Right renal pelvis (tissue), 4 donors: ENCODE results near the gene NUB1. TPM values are rescaled to one million over a fixed set of nuclear protein-coding genes. Genes with fewer than 3 reads are reported as not detected.

Experiments
- DNase-seq, 4 donors: peaks; one replicate each; pipeline ENCODE4 v3.0.0-alpha.2; 2013; ENCODE audit warnings: low read depth in 4 of 4, low spot score in 3 of 4, missing footprints in 1 of 4
- polyA plus RNA-seq, 4 donors: library from polyadenylated mRNA; unstranded; fragments of 120-200 nt; gene quantifications; one replicate each; pipeline ENCODE4 v1.2.1, GENCODE V29; 2013; ENCODE audit not compliant: insufficient read length in 4 of 4

NUB1 gene
- polyA plus RNA-seq, 4 donors = 70.4 to 94.1 (median 91.9) TPM

DNA sequence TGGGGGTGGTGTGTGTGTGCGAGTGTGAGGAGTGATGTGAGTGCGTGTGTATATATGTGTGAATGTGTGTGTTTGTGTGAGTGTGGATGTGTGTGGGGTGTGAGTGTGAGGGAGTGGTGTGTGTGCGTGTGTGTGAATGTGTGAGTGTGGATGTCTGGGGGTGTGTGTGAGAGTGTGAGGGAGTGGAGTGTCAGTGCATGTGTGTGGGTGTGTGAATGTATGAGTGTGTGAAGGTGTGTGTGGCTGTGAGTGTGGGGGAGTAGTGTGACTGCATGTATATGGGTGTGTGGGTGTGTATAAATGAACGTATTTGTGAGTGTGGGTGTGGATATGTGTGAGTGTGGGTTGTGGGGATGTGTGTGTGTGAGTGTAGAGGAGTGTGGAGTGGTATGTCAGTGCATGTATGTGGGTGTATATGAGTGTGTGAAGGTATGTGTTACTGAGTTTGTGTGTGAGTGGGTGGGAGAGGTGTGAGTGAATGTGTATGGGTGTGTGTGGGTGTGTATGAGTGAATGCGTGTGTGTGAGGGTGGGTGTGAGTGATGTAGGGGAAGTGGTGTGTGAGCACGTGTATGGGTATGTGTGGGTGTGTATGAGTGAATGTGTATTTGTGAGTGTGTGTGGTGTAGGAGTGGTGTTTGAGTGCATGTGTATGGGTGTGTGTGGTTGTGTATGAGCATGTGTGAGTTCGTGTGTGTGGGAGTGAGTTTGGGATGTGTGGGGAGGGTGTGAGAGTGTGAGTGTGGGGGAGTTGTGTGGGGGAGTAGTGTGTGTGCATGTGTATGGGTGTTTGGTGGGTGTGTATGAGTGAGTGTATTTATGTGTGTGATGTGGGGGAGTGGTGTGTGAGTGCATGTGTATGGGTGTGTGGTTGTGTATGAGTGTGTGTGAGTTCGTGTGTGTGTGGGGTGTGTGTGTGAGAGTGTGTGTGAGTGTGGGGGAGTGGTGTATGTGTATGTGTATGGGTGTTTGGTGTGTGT, 28.5 kb upstream of the NUB1 start:
- no peak for DNase-seq

DNA sequence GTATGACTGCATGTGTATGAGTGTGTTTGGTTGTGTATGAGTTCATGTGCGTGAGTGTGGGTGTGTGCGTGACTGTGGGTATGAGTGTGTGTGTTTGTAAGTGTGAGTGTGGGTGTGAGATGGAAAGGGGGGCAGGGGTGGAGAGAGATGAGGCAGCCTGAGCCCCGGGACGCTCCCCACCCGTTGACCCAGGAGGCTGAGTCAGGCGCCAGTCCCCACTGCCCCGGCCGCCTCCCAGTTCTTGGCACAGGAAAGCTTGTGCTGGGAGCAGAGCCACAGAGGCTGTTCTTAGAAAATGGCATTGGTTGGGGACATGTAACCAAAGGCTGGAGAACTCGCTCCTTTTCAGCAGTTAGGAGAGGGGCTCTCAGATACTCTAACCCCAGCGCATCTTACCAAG, 27.8 kb upstream of the NUB1 start:
- no peak for DNase-seq

DNA sequence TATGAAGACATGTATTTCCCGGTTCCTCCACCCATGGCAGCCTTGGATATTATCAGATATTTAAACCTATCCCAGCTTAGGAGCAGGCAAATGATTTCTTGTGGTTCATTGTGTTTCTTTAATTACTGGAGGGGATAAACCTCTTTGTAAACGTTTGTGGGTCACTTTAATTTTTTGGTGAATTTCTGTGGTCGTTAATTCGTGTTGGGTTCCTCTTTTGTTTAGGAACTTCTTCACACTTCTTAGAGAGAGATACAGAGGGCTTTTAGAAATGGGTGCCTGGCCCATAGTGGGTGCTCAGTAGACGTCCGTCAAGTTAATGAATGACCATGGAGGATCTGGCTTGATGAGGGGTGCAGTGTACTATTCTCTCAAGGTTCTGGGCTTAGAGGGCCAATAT, 27.2 kb upstream of the NUB1 start:
- DNase-seq = no peak

GRCh38 chr7:151315038-151315655, 26.5 kb upstream of the NUB1 start:
- DNase-seq = peak; percentile 58 to 74 (median 66)

DNA sequence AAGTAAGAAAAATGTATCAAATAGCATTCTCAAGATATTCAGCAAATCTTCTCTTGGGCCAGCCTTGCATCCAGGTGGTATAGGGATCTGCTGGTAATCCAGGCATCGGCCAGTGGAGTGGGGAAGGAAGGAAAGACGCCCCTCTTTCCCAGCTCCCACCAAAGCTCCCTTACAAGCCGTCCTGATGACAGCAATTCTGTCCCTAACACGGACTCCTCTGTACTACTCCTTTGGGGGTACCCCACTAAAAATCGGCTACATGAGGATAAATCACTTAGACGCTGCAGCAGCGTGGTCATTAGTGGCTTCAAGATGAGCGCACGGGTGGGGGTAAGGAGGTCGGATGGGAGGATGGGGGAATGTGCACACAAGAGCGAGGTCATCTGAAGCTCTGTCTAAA, 24.7 kb upstream of the NUB1 start:
- no peak for DNase-seq

DNA sequence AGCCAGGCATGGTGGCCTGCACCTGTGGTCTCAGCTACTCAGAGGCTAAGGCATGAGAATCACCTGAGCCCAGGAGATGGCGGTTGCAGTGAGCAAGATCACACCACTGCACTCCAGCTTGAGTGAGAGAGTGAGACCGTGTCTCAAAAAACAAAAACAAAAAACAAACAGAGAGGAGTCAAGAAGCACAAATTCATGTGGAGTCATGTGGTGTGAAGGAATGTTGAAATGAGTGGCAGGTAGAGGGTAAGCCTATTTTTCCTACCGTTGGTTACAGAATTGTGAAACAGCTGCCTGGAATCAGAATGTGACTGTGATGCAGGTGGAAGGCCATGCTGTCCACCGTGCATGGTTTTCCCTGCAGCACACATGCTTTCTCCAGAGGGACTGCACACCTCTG, 23.7 kb upstream of the NUB1 start:
- no peak for DNase-seq

DNA sequence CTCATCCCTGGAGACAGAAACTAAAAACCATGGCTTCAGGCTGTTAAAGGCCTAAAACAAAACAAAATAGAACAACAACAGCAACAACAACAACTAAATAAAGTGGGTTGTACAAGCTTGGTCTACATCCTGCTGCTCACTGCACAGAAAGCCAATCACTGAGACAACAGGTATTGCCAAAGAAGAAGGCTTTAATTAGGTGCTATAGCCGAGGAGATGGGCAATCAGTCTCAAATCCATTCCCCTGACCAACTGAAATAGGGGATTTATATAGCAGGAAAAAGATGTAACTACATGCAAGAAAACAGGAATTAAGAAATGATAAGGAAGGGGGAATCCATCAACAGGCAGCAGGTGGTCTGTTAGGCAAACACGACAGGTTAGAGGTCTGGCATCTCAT, 22.4 kb upstream of the NUB1 start:
- no peak for DNase-seq

DNA sequence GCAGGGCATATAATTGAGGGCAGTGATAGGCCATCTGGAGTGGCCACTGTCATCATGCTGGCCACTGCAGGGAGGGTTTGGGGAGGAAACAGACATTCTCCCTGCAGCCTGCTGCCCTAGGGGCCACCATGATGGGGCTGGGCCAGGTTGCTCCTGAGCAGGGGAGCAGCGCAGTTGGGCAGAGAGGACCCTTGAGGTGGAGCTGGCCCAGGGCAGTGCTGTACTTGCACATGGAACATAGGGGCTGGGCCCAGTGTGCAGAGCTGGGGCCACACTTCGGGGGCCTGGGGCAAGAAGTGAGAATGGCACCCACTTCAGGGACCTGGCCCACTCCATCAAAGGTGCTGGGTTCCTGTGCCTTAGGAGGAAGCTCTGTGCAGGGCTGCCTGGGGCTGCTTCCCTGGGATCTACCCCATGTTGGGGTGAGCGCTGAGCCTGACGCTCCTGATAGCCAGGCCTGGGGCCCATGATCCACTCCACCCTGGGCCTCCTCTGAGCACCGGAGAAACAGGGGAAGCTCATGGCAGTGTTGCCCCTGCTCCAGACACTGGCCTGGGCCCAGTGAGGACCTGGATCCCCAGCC, 21.3 kb upstream of the NUB1 start:
- no peak for DNase-seq

- no peak for DNase-seq
Measured at GRCh38 chr7:151321341-151321740, 20.3 kb upstream of the NUB1 start.

DNA sequence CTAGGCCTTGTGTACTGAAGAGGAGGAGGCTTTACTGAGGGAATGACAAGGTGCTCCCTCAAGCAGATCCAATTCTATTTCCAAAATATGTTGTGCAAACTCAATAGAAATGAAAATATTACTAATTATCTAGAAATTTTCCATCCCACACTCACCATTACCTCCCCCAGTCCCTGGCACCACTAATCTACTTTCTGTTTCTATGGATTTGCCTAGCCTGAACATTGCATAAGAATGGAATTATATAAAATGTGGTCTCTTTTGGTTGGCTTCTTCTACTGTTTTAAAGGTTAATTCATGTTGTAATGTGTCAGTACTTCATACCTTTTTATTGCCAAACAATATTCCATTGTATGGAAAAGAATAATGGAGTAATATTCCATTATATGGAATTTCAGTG, 18.7 kb upstream of the NUB1 start:
- no peak for DNase-seq

DNA sequence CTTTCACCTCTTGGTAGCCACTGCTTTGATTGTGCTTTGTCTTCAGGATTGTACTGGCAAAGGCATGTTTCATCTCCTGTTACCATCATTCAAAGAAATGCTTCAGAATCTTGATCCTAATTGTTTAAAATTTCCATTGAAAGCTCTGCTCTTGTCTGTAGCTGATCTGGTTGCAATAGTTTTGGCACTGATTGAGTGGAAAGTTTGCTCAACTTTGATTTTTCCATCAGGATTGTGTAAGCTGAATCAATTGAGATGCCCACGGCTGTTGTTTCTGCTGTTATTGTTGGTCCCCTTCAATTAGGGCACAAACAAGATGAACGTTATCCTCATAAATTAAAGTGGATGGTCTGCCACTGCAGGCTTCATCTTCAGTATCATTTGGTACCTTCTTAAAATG, 14.6 kb upstream of the NUB1 start:
- DNase-seq = no peak

- no peak for DNase-seq
Measured at GRCh38 chr7:151327659-151328058, 14.0 kb upstream of the NUB1 start.

GRCh38 chr7:151330181-151330580, 11.4 kb upstream of the NUB1 start:
- DNase-seq = no peak

GRCh38 chr7:151330661-151331060, 11.0 kb upstream of the NUB1 start:
- no peak for DNase-seq

- no peak for DNase-seq
Measured at GRCh38 chr7:151334628-151335027, 7.0 kb upstream of the NUB1 start.

DNA sequence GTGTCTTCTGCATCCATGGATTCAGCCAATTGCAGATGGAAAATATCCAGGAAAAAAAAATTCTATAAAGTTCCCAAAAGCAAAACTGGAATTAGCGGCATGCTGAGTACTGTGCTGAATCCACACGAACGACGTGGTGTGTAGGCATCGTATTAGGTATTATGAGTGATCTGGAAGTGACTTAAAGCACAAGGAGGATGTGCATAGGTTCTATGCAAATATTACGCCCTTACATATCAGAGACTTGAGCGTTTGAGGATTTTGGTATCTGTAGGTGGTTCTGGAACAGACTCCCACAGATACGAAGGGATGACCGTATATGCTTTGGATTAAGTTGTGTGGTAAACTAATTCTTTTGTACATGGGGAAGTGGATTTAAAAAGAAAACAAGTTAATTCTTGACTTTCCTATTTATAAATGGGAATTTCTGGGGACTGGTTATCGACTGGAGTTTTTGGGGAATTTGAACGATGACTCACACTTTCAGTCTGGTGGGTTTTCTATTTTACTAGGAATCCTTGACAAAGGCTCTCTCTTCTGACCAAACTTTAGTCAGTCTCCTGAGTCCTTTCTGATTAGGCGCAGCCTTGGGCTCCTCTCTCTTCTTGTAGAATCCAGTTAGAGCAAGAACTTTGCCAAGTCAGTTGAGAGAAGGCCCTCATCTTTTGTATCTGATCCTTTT, 5.4 kb upstream of the NUB1 start:
- DNase-seq = no peak

DNA sequence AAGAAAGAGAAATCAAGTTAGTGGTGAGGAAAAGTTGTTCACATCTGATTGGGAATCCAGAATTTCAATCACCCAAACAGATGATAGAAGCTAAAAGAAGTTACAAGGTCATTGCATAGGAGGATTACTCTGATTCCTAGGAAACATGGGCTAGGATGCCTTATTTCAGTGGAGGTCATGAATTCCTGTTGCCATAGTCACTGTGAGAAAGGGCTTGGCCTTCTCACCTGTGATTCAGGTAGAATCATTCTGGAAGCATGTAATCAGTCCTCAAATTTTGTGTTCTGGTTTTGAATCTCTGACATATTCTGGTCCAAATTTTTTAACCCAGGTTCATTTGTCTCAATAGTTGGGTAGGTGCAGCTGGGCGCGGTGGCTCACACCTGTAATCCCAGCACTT, 4.3 kb upstream of the NUB1 start:
- no peak for DNase-seq

DNA sequence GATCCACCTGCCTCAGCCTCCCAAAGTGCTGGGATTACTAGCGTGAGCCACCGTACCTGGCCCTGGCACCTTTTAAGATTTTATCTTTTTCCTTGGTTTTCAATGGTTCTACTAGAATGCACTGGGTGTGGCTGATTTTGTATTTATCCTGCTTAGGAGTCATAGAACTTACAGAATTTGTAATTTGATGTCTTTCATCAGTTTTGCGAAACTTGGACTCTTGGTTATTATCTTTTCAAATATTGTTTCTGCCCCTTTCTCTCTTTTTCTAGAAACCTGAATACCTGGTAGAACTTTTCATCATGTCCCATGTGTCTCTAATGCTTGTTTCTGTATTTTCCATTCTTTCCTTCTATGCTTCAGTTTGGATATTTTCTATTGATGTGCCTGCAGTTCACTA, 2.8 kb upstream of the NUB1 start:
- DNase-seq = no peak

- no peak for DNase-seq
Measured at GRCh38 chr7:151339651-151340382, 1.8 kb upstream of the NUB1 start.

DNA sequence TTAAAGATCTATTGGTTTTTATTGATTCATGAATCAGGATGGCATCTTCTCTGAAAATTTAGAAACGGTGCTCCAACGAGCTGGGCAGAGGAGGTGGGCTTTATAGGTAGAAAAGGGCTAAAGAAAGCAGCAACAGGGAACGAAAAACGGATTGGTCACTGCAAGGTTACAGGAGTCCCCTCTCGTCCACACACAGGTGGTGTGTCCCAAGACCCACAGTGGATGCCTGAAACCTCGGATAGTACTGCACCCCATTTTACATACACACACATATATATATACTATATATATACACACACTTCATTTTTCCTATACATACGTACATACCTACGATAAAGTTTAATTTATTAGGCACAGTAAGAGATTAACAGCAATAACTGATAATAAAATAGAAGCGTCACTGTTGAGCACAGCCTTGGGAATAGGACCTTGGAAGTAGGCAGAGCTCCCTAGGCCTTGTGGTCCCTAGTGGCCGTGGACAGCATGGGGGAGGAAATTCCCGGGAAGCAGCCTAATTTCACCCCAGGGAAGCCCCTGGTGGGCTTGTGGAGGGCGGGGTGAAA, 737 bp upstream of the NUB1 start:
- no peak for DNase-seq
